Measurements from ENCODE around the gene MYL4. TPM values are rescaled to one million over a fixed set of nuclear protein-coding genes. Genes with fewer than 3 reads are reported as not detected.

MYL4 gene

Small RNAs within 50 kb of the gene (small RNA-seq; reads per million reads assigned to genes)
- gene RNU7-186P (ENCODE audit: insufficient read depth) = not detected
